Endothelial cell of umbilical vein (primary cell): ENCODE data around the gene FHOD3. TPM values are rescaled to one million over a fixed set of nuclear protein-coding genes. Genes with fewer than 3 reads are reported as not detected.

Experiments
- BruUV-seq: library from RNA; stranded (reverse); fragments of 400-500 nt; replicated peaks from 2 replicates; lab custom pipeline; 2021; lab: Mats Ljungman, UMichigan
- CTCF ChIA-PET: fragments of 300-600, 350-600 bp; sonication (Branson Sonifier 250); formaldehyde crosslinking; loops from one replicate; lab custom pipeline; 2021; ENCODE audit warnings: antibody characterized with exemption, inconsistent platforms; lab: Charles Lee
- POLR2A ChIA-PET: fragments of 300-600, 350-600 bp; sonication (Branson Sonifier 250); formaldehyde crosslinking; loops from one replicate; lab custom pipeline; 2021; ENCODE audit warnings: antibody characterized with exemption, inconsistent platforms; lab: Charles Lee
- DNase-seq: peaks from one replicate; pipeline ENCODE4 v3.0.0-alpha.2; 2011; ENCODE audit warnings: low read depth, low spot score
- FAIRE-seq: peaks from 2 replicates; lab custom pipeline; 2011; peaks lifted over from hg19 to GRCh38; lab: Jason Lieb, UNC
- H2AFZ ChIP-seq: 2 replicates; pipeline ENCODE4 v1.6.0; 2012; ENCODE audit warnings: low read depth, low read length, control low read depth, inconsistent platforms
- H3K27ac ChIP-seq: 2 replicates; pipeline ENCODE4 v1.5.1; 2011; ENCODE audit warnings: low read depth, mild to moderate bottlenecking, control low read depth, low read length, moderate library complexity; ENCODE audit not compliant: insufficient read depth
- H3K27me3 ChIP-seq, 2 experiments: 2 replicates each; pipeline versions ENCODE4 v1.6.0 to v1.6.1; 2011; ENCODE audit warnings: low read length in 2 of 2, mixed read lengths in 1 of 2; ENCODE audit not compliant: control insufficient read depth in 2 of 2, insufficient read depth in 2 of 2
- H3K36me3 ChIP-seq, 2 experiments: 2 replicates in 1 of 2; 3 replicates in 1 of 2; pipeline ENCODE4 v1.5.1; 2011; ENCODE audit warnings: low read length in 2 of 2, mild to moderate bottlenecking in 1 of 2, moderate library complexity in 1 of 2; ENCODE audit not compliant: control insufficient read depth in 2 of 2, insufficient read depth in 2 of 2; ENCODE audit errors: extremely low read depth in 1 of 2
- H3K4me1 ChIP-seq: 3 replicates; pipeline ENCODE4 v1.5.1; 2011; ENCODE audit warnings: mild to moderate bottlenecking, low read length; ENCODE audit not compliant: control insufficient read depth, insufficient read depth; ENCODE audit errors: extremely low read depth
- H3K4me2 ChIP-seq: 2 replicates; pipeline ENCODE4 v1.6.1; 2011; ENCODE audit warnings: low read length, control low read depth, mixed read lengths; ENCODE audit not compliant: insufficient read depth
- H3K4me3 ChIP-seq, 3 experiments: fragments of 200-600 bp in 1 of 3; sonication (generic), shearing (Covaris generic) in 1 of 3; replicated peaks in 1 of 3; 2 replicates each; pipeline ENCODE4 v1.5.1; 2011 to 2016; ENCODE audit warnings: control low read depth in 3 of 3, low read length in 3 of 3, mild to moderate bottlenecking in 2 of 3, inconsistent platforms in 1 of 3, low read depth in 1 of 3, moderate library complexity in 1 of 3; ENCODE audit not compliant: insufficient read depth in 1 of 3
- H3K79me2 ChIP-seq: 2 replicates; pipeline ENCODE4 v1.6.0; 2012; ENCODE audit warnings: low read length, inconsistent platforms; ENCODE audit not compliant: control insufficient read depth, insufficient read depth
- H3K9ac ChIP-seq: replicated peaks from 2 replicates; pipeline ENCODE3; 2011; ENCODE audit warnings: low read length, control low read depth; ENCODE audit not compliant: insufficient read depth; ENCODE audit errors: extremely low read depth
- H3K9me1 ChIP-seq: replicated peaks from 3 replicates; pipeline ENCODE4 v1.6.0; 2011; ENCODE audit warnings: mild to moderate bottlenecking, low read length; ENCODE audit not compliant: control insufficient read depth, insufficient read depth; ENCODE audit errors: extremely low read depth
- H3K9me3 ChIP-seq: replicated peaks from 2 replicates; pipeline ENCODE4 v1.5.1; 2012; ENCODE audit warnings: low read length, inconsistent platforms; ENCODE audit not compliant: control insufficient read depth, insufficient read depth
- H4K20me1 ChIP-seq: replicated peaks from 2 replicates; pipeline ENCODE3; 2011; ENCODE audit warnings: mild to moderate bottlenecking, low read length; ENCODE audit not compliant: control insufficient read depth, insufficient read depth; ENCODE audit errors: extremely low read depth
- EZH2 ChIP-seq: IDR thresholded peaks from 2 replicates; pipeline ENCODE4 v1.6.1; 2012; ENCODE audit warnings: borderline replicate concordance, low read depth, mild to moderate bottlenecking, moderate library complexity, low read length, inconsistent platforms; ENCODE audit not compliant: severe bottlenecking
- FOS ChIP-seq: IDR thresholded peaks from 2 replicates; pipeline ENCODE4 v1.6.1; 2011; ENCODE audit warnings: mild to moderate bottlenecking, low read length, moderate library complexity, borderline replicate concordance; ENCODE audit not compliant: insufficient read depth
- GATA2 ChIP-seq: IDR thresholded peaks from 2 replicates; pipeline ENCODE4 v1.7.0; 2011; ENCODE audit warnings: low read depth, mild to moderate bottlenecking, moderate library complexity, mixed read lengths, low read length; ENCODE audit not compliant: insufficient read length, insufficient read depth
- JUN ChIP-seq: IDR thresholded peaks from 2 replicates; pipeline ENCODE4 v1.6.1; 2011; ENCODE audit warnings: borderline replicate concordance, low read depth; ENCODE audit not compliant: insufficient read length, insufficient read depth
- MYC ChIP-seq: IDR thresholded peaks from one replicate; pipeline ENCODE4 v1.6.1; 2011; ENCODE audit warnings: mild to moderate bottlenecking, low read depth, low read length
- POLR2A ChIP-seq: IDR thresholded peaks from 2 replicates; pipeline ENCODE4 v1.6.1; 2012; ENCODE audit warnings: low read depth, mild to moderate bottlenecking, control low read depth, low read length
- POLR2AphosphoS5 ChIP-seq: IDR thresholded peaks from 2 replicates; pipeline ENCODE4 v1.6.1; 2012; ENCODE audit warnings: low read depth, mild to moderate bottlenecking, control low read depth, low read length, moderate library complexity; ENCODE audit not compliant: insufficient read depth
- dilution Hi-C: fragments of 300-500 bp; cut with MboI; formaldehyde crosslinking; loops from one replicate; pipeline ENCODE4 v1.15.0; 2019; ENCODE audit warnings: low sequenced_read_pairs; ENCODE audit not compliant: extremely low pct_ligation_motif_present
- intact Hi-C: fragments of 100-400 bp; cut with micrococcal nuclease; formaldehyde crosslinking; loops from one replicate; pipeline ENCODE4 v1.10.0; 2022
- polyA plus RNA-seq, 4 experiments: library from polyadenylated mRNA; depleted of rRNA in 3 of 4; stranded (reverse) in 3 of 4; unstranded in 1 of 4; fragments of >200 nt; gene quantifications; 2 replicates each; pipeline versions ENCODE4 v1.2.1 to v1.2.3, GENCODE V29; 2011 to 2012; ENCODE audit warnings: missing spikeins in 1 of 4
- total RNA-seq: library from RNA; stranded (reverse); gene quantifications from 2 replicates; pipeline ENCODE4 v1.2.3, GENCODE V29; 2021
- TF ChIP-seq, protein P1 (sequence below), 2 donors: IDR thresholded peaks; 1 replicate in 1 of 2; 2 replicates in 1 of 2; pipeline ENCODE4 v1.5.1; 2011; ENCODE audit warnings: low read length in 2 of 2, mild to moderate bottlenecking in 2 of 2, moderate library complexity in 2 of 2, control low read depth in 1 of 2, inconsistent platforms in 1 of 2, low read depth in 1 of 2; ENCODE audit not compliant: insufficient read depth in 1 of 2; ENCODE audit errors: extremely low read depth in 1 of 2
- TF ChIP-seq, protein P2 (sequence below): IDR thresholded peaks from 2 replicates; pipeline ENCODE4 v1.6.1; 2011; ENCODE audit not compliant: insufficient read depth, insufficient read length

Gene FHOD3
- total and polyA plus RNA-seq, 2 donors (not counting 3 experiments of a cell fraction or from before 2014, with no cell fraction given) = 0.06 to 1.5 TPM

DNA sequence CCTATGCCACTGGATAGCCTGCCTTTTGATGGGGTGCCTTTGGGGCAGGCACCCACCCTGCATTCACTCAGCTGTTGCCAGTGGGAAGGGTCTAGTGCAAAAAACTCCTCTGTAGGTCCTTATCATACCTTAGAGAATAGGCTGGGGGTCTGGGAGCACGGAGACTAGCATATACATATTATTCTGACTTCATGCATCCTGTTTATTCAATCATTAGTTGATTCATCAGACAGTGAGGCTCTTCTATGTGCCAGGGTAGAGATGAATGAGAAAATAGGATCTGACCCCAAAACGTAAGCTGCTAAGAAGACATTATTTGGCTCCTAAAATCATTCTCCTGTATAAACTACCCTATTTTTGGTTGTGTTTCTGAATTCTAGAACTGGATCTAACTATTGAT, 378.0 kb downstream of the FHOD3 start:
- H3K27ac ChIP-seq = no peak overlapping the region
- no peaks in the 10 kb centered on the region for H3K9me3 ChIP-seq
- FAIRE-seq = no peak
- no peak for DNase-seq
- dilution Hi-C loops = no loop called here
- peaks cover 0 to 2% of the 10 kb centered on the region in 2 experiments for H3K27me3 ChIP-seq
- H3K4me3 ChIP-seq = no peak overlapping the region
- H3K9me1 ChIP-seq = no peaks in the 10 kb centered on the region
- H3K36me3 ChIP-seq = no peaks in the 10 kb centered on the region
- no peaks in the 10 kb centered on the region for H3K79me2 ChIP-seq
- intact Hi-C loops = no loop called here
- H3K4me2 ChIP-seq = no peak overlapping the region
- POLR2A ChIA-PET = no interaction called here
- CTCF ChIA-PET = interaction anchor here (2.4 kb wide), 1 partner anchor 12 kb away, joined by 14 read pairs; no protein-coding TSS in a partner anchor
- H3K4me1 ChIP-seq = no peaks in the 10 kb centered on the region
- no TSS peak for BruUV-seq
- H2AFZ ChIP-seq = no peak overlapping the region
- TF ChIP-seq POLR2A (no peak), EZH2 (no peak), GATA2 (no peak), FOS (no peak), JUN (no peak), MYC (no peak), POLR2AphosphoS5 (no peak)
- TF ChIP-seq, protein P1, sequence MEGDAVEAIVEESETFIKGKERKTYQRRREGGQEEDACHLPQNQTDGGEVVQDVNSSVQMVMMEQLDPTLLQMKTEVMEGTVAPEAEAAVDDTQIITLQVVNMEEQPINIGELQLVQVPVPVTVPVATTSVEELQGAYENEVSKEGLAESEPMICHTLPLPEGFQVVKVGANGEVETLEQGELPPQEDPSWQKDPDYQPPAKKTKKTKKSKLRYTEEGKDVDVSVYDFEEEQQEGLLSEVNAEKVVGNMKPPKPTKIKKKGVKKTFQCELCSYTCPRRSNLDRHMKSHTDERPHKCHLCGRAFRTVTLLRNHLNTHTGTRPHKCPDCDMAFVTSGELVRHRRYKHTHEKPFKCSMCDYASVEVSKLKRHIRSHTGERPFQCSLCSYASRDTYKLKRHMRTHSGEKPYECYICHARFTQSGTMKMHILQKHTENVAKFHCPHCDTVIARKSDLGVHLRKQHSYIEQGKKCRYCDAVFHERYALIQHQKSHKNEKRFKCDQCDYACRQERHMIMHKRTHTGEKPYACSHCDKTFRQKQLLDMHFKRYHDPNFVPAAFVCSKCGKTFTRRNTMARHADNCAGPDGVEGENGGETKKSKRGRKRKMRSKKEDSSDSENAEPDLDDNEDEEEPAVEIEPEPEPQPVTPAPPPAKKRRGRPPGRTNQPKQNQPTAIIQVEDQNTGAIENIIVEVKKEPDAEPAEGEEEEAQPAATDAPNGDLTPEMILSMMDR (IDR thresholded peaks at IDR 0.05; ENCODE audit: extremely low read depth in 1 of 2, insufficient read depth in 1 of 2, low read depth in 1 of 2, low read length in 2 of 2) = no peak
- TF ChIP-seq, protein P2, sequence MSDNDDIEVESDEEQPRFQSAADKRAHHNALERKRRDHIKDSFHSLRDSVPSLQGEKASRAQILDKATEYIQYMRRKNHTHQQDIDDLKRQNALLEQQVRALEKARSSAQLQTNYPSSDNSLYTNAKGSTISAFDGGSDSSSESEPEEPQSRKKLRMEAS = no peak
- no peaks in the 10 kb centered on the region for H4K20me1 ChIP-seq
- no peak overlapping the region for H3K9ac ChIP-seq
